A673 (cell line): ENCODE measurements around the gene ATP10B.

Source experiments
- CTCF ChIP-seq: fragments of 300-800, 200-600 bp; sonication (generic); conservative IDR thresholded peaks from 2 replicates; pipeline ENCODE4 v1.5.1; 2017; ENCODE audit warnings: low read depth, mild to moderate bottlenecking, antibody characterized with exemption, low read length, moderate library complexity, mixed read lengths
- EZH2 ChIP-seq: fragments of 200-600 bp; sonication (generic); IDR thresholded peaks from 2 replicates; pipeline ENCODE4 v1.6.1; 2017; ENCODE audit warnings: borderline replicate concordance, low read depth, mild to moderate bottlenecking, mixed read lengths, antibody characterized with exemption, low read length; ENCODE audit not compliant: poor library complexity, severe bottlenecking

GRCh38 chr5:160635046-160635445, 217.0 kb downstream of the ATP10B start:
- TF ChIP-seq CTCF (no peak), EZH2 (no peak)
